PC-3 (cell line): Measurements from ENCODE around the gene DPEP1. TPM values are rescaled to one million over a fixed set of nuclear protein-coding genes. Genes with fewer than 3 reads are reported as not detected.

Experiments used
- ATAC-seq: fragments of 200-7000 bp; cut with Tn5 transposase; 2 replicates; pipeline ENCODE4 v1.9.1; 2020; ENCODE audit warnings: mild to moderate bottlenecking, moderate library complexity
- BruUV-seq: library from RNA; stranded (reverse); fragments of 400-500 nt; replicated peaks from 2 replicates; lab custom pipeline; 2021; lab: Mats Ljungman, UMichigan
- CTCF ChIA-PET: fragments of 300-600 bp; sonication (Branson Sonifier 250); formaldehyde crosslinking; loops from one replicate; lab custom pipeline; 2022; ENCODE audit warnings: antibody characterized with exemption; lab: Charles Lee
- POLR2A ChIA-PET: fragments of 300-600 bp; sonication (Branson Sonifier 250); formaldehyde crosslinking; loops from one replicate; lab custom pipeline; 2022; ENCODE audit warnings: antibody characterized with exemption; ENCODE audit not compliant: unreplicated experiment; lab: Charles Lee
- DNase-seq: peaks from one replicate; pipeline ENCODE4 v3.0.0-alpha.2; 2015
- H2AFZ ChIP-seq: fragments of 300-600 bp; sonication (generic); 2 replicates; pipeline ENCODE4 v1.6.0; 2016; ENCODE audit warnings: antibody characterized with exemption, low read length
- H3F3A ChIP-seq: fragments of 300-600 bp; sonication (generic); one replicate; pipeline ENCODE4 v1.6.0; 2017; ENCODE audit warnings: antibody characterized with exemption, low read length, control low read depth, mild to moderate bottlenecking; ENCODE audit not compliant: unreplicated experiment
- H3K27ac ChIP-seq: fragments of 300-600 bp; sonication (generic); 2 replicates; pipeline ENCODE4 v1.5.1; 2016; ENCODE audit warnings: mild to moderate bottlenecking, low read length
- H3K27me3 ChIP-seq: fragments of 300-600 bp; sonication (generic); 2 replicates; pipeline ENCODE4 v1.6.1; 2016; ENCODE audit warnings: low read length, mixed read lengths
- H3K36me3 ChIP-seq: fragments of 300-600 bp; sonication (generic); 2 replicates; pipeline ENCODE4 v1.6.1; 2016; ENCODE audit warnings: low read depth, mixed run types, low read length, mixed read lengths
- H3K4me1 ChIP-seq: fragments of 300-600 bp; sonication (generic); 2 replicates; pipeline ENCODE4 v1.5.1; 2016; ENCODE audit warnings: low read length; ENCODE audit not compliant: insufficient read depth
- H3K4me2 ChIP-seq: fragments of 300-600 bp; sonication (generic); 2 replicates; pipeline ENCODE4 v1.6.0; 2016; ENCODE audit warnings: low read length
- H3K4me3 ChIP-seq: fragments of 300-600 bp; sonication (generic); 2 replicates; pipeline ENCODE4 v1.5.1; 2016; ENCODE audit warnings: mild to moderate bottlenecking, low read length, mixed read lengths
- H3K79me2 ChIP-seq: fragments of 300-600 bp; sonication (generic); 2 replicates; pipeline ENCODE4 v1.6.1; 2017; ENCODE audit warnings: low read length, mixed read lengths
- H3K9ac ChIP-seq: fragments of 300-600 bp; sonication (generic); 2 replicates; pipeline ENCODE4 v1.6.0; 2016; ENCODE audit warnings: mild to moderate bottlenecking, low read length
- H3K9me2 ChIP-seq: fragments of 300-600 bp; sonication (generic); replicated peaks from 2 replicates; pipeline ENCODE4 v1.6.1; 2016; ENCODE audit warnings: mixed run types, low read length, mixed read lengths
- H3K9me3 ChIP-seq: fragments of 300-600 bp; sonication (generic); 2 replicates; pipeline ENCODE4 v1.6.1; 2016; ENCODE audit warnings: low read length, mixed read lengths
- H4K20me1 ChIP-seq: fragments of 300-600 bp; sonication (generic); 2 replicates; pipeline ENCODE4 v1.6.1; 2016; ENCODE audit warnings: low read length, mixed read lengths
- CTCF ChIP-seq: fragments of 300-600 bp; sonication (generic); conservative IDR thresholded peaks from 2 replicates; pipeline ENCODE4 v1.5.1; 2017; ENCODE audit warnings: antibody characterized with exemption, low read depth, mild to moderate bottlenecking, low read length
- EZH2 ChIP-seq: fragments of 300-600 bp; sonication (generic); IDR thresholded peaks from one replicate; pipeline ENCODE4 v1.6.1; 2017; ENCODE audit warnings: antibody characterized with exemption, mild to moderate bottlenecking, low read length; ENCODE audit not compliant: unreplicated experiment
- EZH2phosphoT487 ChIP-seq: fragments of 300-600 bp; sonication (generic); IDR thresholded peaks from 2 replicates; pipeline ENCODE4 v1.6.1; 2018; ENCODE audit warnings: mild to moderate bottlenecking, antibody characterized with exemption, low read length, borderline replicate concordance
- intact Hi-C: fragments of 100-400 bp; cut with micrococcal nuclease; formaldehyde crosslinking; loops from 2 replicates; pipeline ENCODE4 v1.9.0; 2023
- total RNA-seq: library from RNA; depleted of rRNA; stranded (reverse); fragments of >200 nt; gene quantifications from 2 replicates; pipeline ENCODE4 v1.2.3, GENCODE V29; 2014

The DPEP1 gene
- total RNA-seq, 1 experiment from 2014 or later: not detected

GRCh38 chr16:89604764-89605163 is 8.7 kb upstream of the DPEP1 start:
- Histone ChIP-seq H3K9me3 (no peaks in the 10 kb centered on the region), H3K4me1 (peaks cover 10% of the 10 kb centered on the region), H3K4me2 (no peak overlapping the region), H3F3A (no peaks in the 10 kb centered on the region), H3K4me3 (no peak overlapping the region), H3K9ac (no peak overlapping the region), H3K36me3 (no peaks in the 10 kb centered on the region), H3K79me2 (no peaks in the 10 kb centered on the region), H4K20me1 (no peaks in the 10 kb centered on the region), H3K9me2 (no peaks in the 10 kb centered on the region), H3K27ac (no peak overlapping the region), H2AFZ (no peak overlapping the region), H3K27me3 (no peaks in the 10 kb centered on the region)
- POLR2A ChIA-PET: no interaction called here
- TF ChIP-seq EZH2phosphoT487 (no peak), CTCF (no peak), EZH2 (no peak)
- CTCF ChIA-PET: no interaction called here
- DNase-seq: no peak
- no TSS peak for BruUV-seq
- intact Hi-C loops: no loop called here
- ATAC-seq: no peak

- intact Hi-C loops: no loop called here
- POLR2A ChIA-PET: no interaction called here
- Histone ChIP-seq H3K9me2 (no peaks in the 10 kb centered on the region), H3K27ac (no peak overlapping the region), H3K4me2 (no peak overlapping the region), H3F3A (no peaks in the 10 kb centered on the region), H3K4me3 (no peak overlapping the region), H3K27me3 (no peaks in the 10 kb centered on the region), H3K9me3 (no peaks in the 10 kb centered on the region), H4K20me1 (no peaks in the 10 kb centered on the region), H3K4me1 (peaks cover 10% of the 10 kb centered on the region), H3K36me3 (no peaks in the 10 kb centered on the region), H2AFZ (no peak overlapping the region), H3K79me2 (no peaks in the 10 kb centered on the region), H3K9ac (no peak overlapping the region)
- BruUV-seq: no TSS peak
- DNase-seq (no peak), ATAC-seq (no peak)
- no peak for TF ChIP-seq CTCF
- no peak for TF ChIP-seq EZH2phosphoT487
- TF ChIP-seq EZH2: no peak
- CTCF ChIA-PET: no interaction called here
Observed at GRCh38 chr16:89605186-89605970, 8.1 kb upstream of the DPEP1 start.

- DNase-seq (no peak), ATAC-seq (no peak)
- H3K27me3 ChIP-seq: no peaks in the 10 kb centered on the region
- intact Hi-C loops: no loop called here
- H3K4me3 ChIP-seq: no peak overlapping the region
- POLR2A ChIA-PET: no interaction called here
- BruUV-seq: no TSS peak
- no peaks in the 10 kb centered on the region for H3K9me2 ChIP-seq
- H3K79me2 ChIP-seq: no peaks in the 10 kb centered on the region
- TF ChIP-seq CTCF: no peak
- TF ChIP-seq EZH2: no peak
- TF ChIP-seq EZH2phosphoT487: no peak
- no peaks in the 10 kb centered on the region for H3F3A ChIP-seq
- CTCF ChIA-PET: no interaction called here
- H2AFZ ChIP-seq: no peak overlapping the region
- H3K4me1 ChIP-seq: peaks cover 10% of the 10 kb centered on the region
- H3K4me2 ChIP-seq: no peak overlapping the region
- no peak overlapping the region for H3K27ac ChIP-seq
- H3K36me3 ChIP-seq: no peaks in the 10 kb centered on the region
- H4K20me1 ChIP-seq: no peaks in the 10 kb centered on the region
- H3K9ac ChIP-seq: no peak overlapping the region
- H3K9me3 ChIP-seq: no peaks in the 10 kb centered on the region
Observed at GRCh38 chr16:89606006-89606405, 7.4 kb upstream of the DPEP1 start.
